Upper lobe of left lung (tissue), 4 donors: ENCODE measurements around the gene SMOC1.

Source experiments
- CTCF ChIP-seq, 6 experiments: fragments of 450-650 bp in 4 of 6; fragments of 200-600 bp in 2 of 6; sonication (generic) in 2 of 6; IDR thresholded peaks; one replicate each; pipeline ENCODE4 v1.5.1; 2016 to 2019; ENCODE audit warnings: antibody characterized with exemption in 6 of 6
- POLR2A ChIP-seq, 4 donors: fragments of 450-650 bp; IDR thresholded peaks; one replicate each; pipeline ENCODE4 v1.5.1; 2016 to 2017; ENCODE audit warnings: antibody characterized with exemption in 4 of 4, mild to moderate bottlenecking in 2 of 4

GRCh38 chr14:70000601-70001000, 121.4 kb downstream of the SMOC1 start:
- no peak for TF ChIP-seq CTCF (IDR thresholded peaks at IDR 0.05)
- no peak for TF ChIP-seq POLR2A (IDR thresholded peaks at IDR 0.05)
